GM10248 (cell line): ENCODE data around the gene SKAP1.

Experiments
- CTCF ChIA-PET: fragments of 300-600 bp; sonication (Branson Sonifier 250); formaldehyde crosslinking; extraction: SDS; loops from one replicate; lab custom pipeline; 2021; ENCODE audit warnings: antibody characterized with exemption; lab: Yijun Ruan, JAX
- POLR2A ChIA-PET: fragments of 350-650 bp; sonication (Branson Sonifier 250); formaldehyde crosslinking; extraction: SDS; loops from one replicate; lab custom pipeline; 2020; ENCODE audit warnings: antibody characterized with exemption; lab: Yijun Ruan, JAX
- DNase-seq: peaks from one replicate; pipeline ENCODE4 v3.0.0; 2012; ENCODE audit errors: extremely low spot score
- CTCF ChIP-seq: IDR thresholded peaks from 2 replicates; pipeline ENCODE4 v1.5.1; 2012; ENCODE audit warnings: mild to moderate bottlenecking, low read depth; ENCODE audit errors: extremely low read depth, missing control alignments, control extremely low read depth

SKAP1 gene

DNA sequence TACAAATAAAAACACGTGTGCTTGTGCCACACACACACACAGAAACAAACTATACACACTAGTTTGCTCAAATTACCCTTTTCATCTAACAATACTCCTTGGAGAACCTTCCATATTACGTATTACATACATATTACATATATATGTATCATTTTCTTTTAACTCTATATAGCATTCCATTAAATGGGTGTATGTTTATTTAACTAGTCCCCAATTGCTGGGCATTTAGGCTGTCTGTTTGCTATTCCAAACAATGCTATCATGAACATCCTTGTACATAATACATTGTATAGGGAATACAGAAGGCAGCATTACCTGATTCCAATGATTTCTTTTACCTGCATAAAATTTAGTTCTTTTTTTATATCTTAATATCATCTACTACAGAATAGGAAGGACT is 73.1 kb downstream of the SKAP1 start:
- POLR2A ChIA-PET, result no interaction called here
- no peak for DNase-seq
- no peak for TF ChIP-seq CTCF
- CTCF ChIA-PET, result no interaction called here

GRCh38 chr17:48352630-48353029 is 77.4 kb downstream of the SKAP1 start:
- ChIA-PET POLR2A (no interaction called here), CTCF (interaction anchor here (0.7 to 4.5 kb wide), 35 partner anchors 8 to 280 kb away, joined by 3 to 31 read pairs (median 4); partner anchors contain the start of gene HOXB5)
- DNase-seq, result no peak
- TF ChIP-seq CTCF, result no peak

DNA sequence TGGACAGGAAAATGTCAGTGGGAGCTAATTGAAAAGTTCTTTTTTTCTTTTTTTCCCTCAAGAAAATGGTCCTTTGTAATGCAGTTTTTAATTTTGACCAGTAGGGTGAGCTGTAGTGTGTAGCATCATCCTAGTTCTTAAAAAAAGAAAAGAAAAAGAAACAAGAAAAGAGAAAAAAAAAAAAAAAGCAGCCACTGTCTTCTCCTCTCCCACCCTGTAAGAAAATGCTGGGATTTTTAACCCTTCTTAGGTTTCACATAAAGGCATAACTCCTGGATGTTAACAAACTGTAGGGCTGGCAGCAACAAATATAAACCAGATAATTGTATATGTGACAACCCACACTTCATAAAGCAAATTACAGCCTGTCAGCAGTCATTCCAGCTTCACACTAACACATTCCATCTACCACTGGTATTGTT is 78.1 kb downstream of the SKAP1 start:
- CTCF ChIA-PET, result interaction anchor here (0.7 to 4.5 kb wide), 47 partner anchors 8 to 655 kb away, joined by 3 to 31 read pairs (median 4); partner anchors contain the start of gene HOXB5
- POLR2A ChIA-PET, result interaction anchor here (0.6 kb wide), 1 partner anchor 14 kb away, joined by 4 read pairs; no protein-coding TSS in a partner anchor
- DNase-seq, result peak; percentile 36
- TF ChIP-seq CTCF, result peak; percentile 62

DNA sequence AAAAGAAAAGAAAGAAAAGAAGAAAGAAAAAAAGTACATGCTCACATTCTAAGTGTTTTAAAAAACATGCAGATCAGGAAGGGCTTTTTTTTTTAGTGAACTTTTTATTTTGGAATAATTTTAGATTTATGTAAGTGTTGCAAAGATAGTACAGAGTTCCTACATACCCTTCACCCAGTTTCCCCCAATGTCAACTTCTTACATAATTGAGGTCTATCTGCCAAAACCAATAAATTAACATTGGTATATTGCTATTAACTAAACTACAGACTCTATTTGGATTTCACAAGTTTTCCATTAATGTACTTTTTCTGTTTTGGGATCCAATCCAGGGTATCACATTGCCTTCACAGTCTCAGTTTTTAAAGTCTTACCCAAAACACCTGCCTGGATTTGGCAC is 81.7 kb downstream of the SKAP1 start:
- no peak for TF ChIP-seq CTCF
- no peak for DNase-seq
- POLR2A ChIA-PET, result no interaction called here
- CTCF ChIA-PET, result interaction anchor here (1.3 to 2.7 kb wide), 2 partner anchors 9 to 133 kb away, joined by 3 to 8 read pairs; no protein-coding TSS in a partner anchor

- no peak for DNase-seq
- TF ChIP-seq CTCF, result no peak
- ChIA-PET CTCF (interaction anchor here (0.8 to 3.6 kb wide), 10 partner anchors 7 to 246 kb away, joined by 3 to 22 read pairs (median 3); partner anchors contain the start of gene HOXB5), POLR2A (no interaction called here)
Observed at GRCh38 chr17:48347177-48347576, 82.8 kb downstream of the SKAP1 start.

GRCh38 chr17:48344251-48344650 is 85.8 kb downstream of the SKAP1 start:
- ChIA-PET POLR2A (no interaction called here), CTCF (interaction anchor here (1.1 to 3.6 kb wide), 5 partner anchors 8 to 244 kb away, joined by 4 to 22 read pairs (median 8); no protein-coding TSS in a partner anchor)
- DNase-seq, result no peak
- no peak for TF ChIP-seq CTCF
